GM18873 (cell line): ENCODE measurements around the gene OR7C1.
"Not testable (repeated sequence)": the region's sequence is repeated elsewhere in the genome, so short reads cannot be mapped to it uniquely, and the experiment has no call there.

ENCODE experiments used
- ATAC-seq: cut with Tn5 transposase; IDR thresholded peaks from one replicate; pipeline ENCODE4 v1.9.1; 2021; ENCODE audit warnings: mild to moderate bottlenecking, moderate library complexity, moderate number of reproducible peaks; ENCODE audit not compliant: unreplicated experiment, low FRiP score

Gene OR7C1

DNA sequence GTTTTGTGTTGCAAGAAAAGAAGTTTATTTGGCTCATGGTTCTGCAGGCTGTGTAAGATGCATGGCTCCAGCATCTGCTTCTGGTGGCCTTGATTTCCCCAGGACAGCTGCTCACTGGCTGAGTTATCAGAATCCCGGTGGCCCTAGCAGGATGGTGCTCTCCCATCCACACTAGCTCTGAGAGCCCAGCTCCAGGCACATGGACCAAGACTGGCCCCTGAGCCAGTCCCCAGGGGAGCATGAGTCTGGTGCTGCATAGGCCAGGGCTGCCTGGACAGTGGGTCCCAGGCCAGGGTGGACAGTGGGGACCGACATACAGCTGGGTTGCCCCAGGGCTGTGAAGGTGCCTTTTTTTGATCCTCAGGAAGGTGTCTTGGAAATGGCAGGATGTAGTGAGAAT is 67.0 kb downstream of the OR7C1 start:
- ATAC-seq: no peak

DNA sequence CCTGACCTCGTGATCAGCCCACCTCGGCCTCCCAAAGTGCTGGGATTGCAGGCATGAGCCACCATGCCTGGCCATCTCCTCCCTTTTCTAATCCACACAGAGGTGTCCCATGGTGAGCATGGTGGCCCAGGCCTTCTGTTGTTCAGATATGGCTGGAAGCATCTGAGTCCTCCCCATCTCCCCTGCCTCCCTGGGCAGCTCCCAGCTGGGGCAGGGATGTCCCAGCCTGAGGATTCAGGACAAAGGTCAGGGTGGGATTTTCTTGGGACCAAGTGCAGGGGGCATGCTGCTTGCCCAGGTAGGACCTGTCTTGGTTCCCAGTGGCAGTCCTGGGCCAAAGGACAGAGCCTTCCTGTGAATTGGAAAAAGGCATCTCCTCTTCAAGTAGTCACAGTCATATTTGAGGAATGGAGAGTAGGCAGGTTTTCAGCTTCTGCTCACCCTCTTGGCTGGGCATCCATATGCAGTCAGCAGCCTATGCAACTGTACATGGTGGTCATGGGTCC is 67.5 kb downstream of the OR7C1 start:
- no peak for ATAC-seq

DNA sequence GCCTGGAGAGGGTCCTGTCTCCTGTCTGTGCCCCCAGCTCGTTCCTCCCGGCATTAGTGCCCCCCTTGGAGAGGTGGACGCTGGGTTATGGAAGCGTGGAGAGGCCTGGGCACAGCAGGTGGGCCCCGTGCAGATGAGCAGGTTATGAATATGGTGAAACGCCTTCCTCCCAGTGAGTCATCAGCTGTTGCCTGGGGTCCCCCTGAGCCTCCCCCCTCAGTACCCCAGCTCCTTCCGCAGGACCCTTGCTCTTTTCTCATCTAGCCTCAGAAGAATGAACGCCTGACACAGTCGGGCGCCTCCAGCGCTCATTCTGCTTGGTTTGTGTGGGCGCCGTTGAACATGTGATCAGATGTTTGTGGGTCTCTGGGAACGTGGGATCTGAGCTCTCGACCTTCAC is 69.1 kb downstream of the OR7C1 start:
- ATAC-seq: not testable (repeated sequence)

DNA sequence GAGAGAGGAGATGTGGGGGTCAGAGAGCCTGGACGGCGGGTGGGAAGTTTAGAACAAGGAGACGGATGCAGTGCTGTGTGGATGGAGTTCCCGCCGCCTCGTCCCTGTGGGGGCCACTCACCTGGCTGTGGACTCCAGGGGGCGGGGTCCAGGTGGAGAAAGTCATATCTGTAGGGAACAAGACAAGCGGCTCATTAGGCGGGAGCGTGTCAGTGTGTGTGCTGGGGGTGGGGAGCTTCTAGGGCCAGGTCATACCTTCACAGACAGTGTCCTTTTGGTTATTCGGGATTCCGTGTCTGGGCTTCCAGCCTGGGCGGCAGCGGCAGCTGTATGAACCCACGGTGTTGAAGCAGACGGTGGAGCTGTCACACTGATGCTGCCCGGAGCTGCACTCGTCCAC is 69.6 kb downstream of the OR7C1 start:
- ATAC-seq: not testable (repeated sequence)

DNA sequence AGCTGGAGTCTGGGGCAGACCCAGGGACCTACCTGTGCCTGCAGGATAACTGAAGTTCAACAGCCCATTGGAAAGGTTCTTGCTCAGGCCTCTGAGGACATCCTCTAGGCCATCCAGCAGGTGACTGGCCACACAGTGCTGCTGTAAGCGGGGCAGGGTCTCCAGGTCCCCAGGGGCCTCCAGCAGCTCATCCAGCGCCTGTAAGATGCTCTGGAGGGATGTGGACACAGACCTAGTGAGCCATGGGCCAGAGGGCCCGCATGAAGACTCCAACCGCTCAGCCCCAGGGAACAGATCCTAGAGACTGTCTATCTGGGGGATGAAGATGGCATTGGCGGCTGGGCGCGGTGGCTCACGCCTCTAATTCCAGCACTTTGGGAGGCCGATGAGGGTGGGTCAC is 70.6 kb downstream of the OR7C1 start:
- ATAC-seq: no peak

DNA sequence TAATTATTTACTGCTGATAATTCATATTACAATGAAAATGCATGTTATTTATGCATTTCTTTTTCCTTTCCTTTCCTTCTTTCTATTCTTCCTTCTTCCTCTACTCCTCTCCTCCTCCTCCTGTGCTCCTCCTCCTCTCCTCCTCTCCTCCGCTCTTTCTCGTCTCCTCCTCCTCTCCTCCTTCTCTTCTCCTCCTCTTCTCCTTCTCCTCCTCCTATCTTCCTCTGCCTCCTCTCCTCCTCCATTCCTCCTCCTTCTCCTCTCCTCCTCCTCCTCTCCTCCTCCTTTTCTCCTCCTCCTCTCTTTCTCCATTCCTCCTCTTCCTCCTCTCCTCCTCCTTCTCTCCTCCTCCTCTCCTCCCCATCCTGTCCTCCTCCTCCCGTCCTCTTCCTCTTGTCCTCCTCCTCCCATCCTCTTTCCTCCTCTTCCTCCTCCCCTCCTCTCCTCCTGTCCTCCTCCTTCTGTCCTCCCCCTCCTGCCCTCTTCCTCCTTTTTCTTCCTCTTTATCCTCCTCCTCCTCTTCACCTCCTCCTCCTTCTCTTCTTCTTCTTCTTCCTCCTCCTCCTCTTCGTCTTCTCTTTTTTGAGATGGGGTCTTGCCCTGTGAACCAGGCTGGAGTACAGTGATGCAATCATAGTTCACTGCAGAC is 71.4 kb downstream of the OR7C1 start:
- ATAC-seq: no peak

DNA sequence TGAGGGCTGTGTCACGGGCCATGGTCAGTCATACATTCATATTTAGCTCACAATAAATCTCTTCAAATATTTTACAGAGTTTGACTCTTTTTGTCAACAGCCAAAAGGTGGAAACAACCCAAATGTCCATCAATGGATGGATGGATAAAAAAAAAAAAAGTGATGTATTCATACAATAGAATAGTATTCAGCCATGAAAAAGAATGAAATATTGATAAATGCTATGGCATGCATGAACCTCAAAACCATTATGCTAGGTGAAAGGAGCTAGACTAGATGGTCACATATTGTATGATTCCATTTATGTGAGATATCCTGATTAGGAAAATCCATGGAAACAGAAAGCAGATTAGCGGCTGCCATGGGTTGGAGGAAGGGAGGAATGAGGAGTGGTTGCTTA is 72.9 kb downstream of the OR7C1 start:
- ATAC-seq: no peak

DNA sequence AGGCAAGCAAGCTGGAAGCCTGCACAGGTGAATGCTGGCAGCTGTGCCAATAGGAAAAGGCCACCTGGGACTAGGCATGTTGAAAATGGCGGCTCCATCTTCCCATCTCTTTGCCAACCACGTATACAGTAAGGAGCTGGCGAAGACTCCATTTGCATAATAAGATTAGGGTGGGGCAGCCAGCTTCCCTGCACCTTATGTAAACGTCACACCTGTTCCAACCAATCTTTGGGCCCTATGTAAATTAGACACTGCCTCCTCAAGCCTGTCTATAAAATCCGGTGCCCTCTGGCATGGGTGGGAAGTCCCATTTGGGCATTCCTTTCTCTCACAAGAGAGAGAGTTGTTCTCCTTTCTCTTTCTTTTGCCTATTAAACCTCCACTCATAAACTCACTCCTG is 73.4 kb downstream of the OR7C1 start:
- no peak for ATAC-seq

DNA sequence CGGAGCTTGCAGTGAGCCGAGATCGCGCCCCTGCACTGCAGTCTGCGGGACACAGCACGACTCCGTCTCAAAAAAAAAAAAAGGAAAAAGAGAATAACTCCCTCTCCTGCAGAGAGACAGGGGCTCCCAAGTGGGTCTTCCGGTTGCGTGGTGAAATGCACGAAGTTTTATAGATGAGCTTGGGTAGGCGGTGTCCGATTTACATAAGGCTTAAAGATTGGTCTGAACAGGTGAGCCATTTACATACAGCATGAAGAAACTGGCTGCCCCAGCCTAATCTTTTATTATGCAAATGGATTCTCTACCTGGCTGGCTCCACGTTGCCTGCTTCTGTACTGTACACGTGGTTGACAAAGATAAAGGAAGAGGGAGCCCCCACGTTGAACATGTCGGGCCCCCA is 76.2 kb downstream of the OR7C1 start:
- no peak for ATAC-seq

DNA sequence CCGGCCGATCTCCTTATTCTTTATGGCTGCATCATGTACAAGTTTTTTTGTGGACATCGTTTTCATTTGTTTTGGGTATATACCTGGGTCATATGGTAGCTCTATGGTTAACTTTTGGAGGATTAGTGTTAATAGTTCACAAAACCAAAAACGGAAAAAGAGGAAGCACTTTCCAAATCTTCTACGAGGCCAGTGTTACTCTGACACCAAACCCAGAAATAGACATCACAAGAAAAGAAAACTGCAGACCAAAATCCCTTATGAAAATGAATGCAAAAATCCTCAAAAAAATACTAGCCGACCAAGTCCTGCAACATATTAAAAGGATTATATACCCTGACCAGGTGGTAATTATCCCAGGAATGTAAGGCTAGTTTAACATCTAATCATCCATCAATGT is 86.4 kb downstream of the OR7C1 start:
- ATAC-seq: no peak
